ENCODE data around the gene IL20RB. TPM values are rescaled to one million over a fixed set of nuclear protein-coding genes. Genes with fewer than 3 reads are reported as not detected.

IL20RB gene
- total RNA-seq (2014; rRNA removed; shearing (Covaris generic)): 0.25 and 3.3 TPM in 2 replicates

GRCh38 chr3:136957751-136958288 is at the start of gene IL20RB:
TSS of gene IL20RB (plus strand) at chr3:136957983. CDS start at chr3:136958114, 131 bp downstream.
- in situ Hi-C loops (cut with HindIII; ENCODE audit: low sequenced_read_pairs): no loop called here

GRCh38 chr3:136908297-136908696 is 49.5 kb upstream of the IL20RB start:
- no peak for DNase-seq (ENCODE audit: low spot score)
- in situ Hi-C loops (cut with HindIII; ENCODE audit: low sequenced_read_pairs): no loop called here

More at GRCh38 chr3:136957751-136958288, at the start of gene IL20RB:
- DNase-seq (ENCODE audit: low spot score): no peak

- in situ Hi-C loops (cut with HindIII; ENCODE audit: low sequenced_read_pairs): no loop called here
- no peak for DNase-seq (ENCODE audit: low spot score)
Measured at GRCh38 chr3:136909187-136909586, 48.6 kb upstream of the IL20RB start.

- in situ Hi-C loops (cut with HindIII; ENCODE audit: low sequenced_read_pairs): no loop called here
- no peak for DNase-seq (ENCODE audit: low spot score)
Measured at GRCh38 chr3:136910697-136911096, 47.1 kb upstream of the IL20RB start.

GRCh38 chr3:136913168-136913567 is 44.6 kb upstream of the IL20RB start:
- in situ Hi-C loops (cut with HindIII; ENCODE audit: low sequenced_read_pairs): no loop called here
- no peak for DNase-seq (ENCODE audit: low spot score)

GRCh38 chr3:136914739-136915138 is 43.0 kb upstream of the IL20RB start:
- in situ Hi-C loops (cut with HindIII; ENCODE audit: low sequenced_read_pairs): no loop called here

GRCh38 chr3:136916223-136916622 is 41.6 kb upstream of the IL20RB start:
- no peak for DNase-seq (ENCODE audit: low spot score)
- in situ Hi-C loops (cut with HindIII; ENCODE audit: low sequenced_read_pairs): no loop called here

More at GRCh38 chr3:136914739-136915138, 43.0 kb upstream of the IL20RB start:
- DNase-seq (ENCODE audit: low spot score): no peak

- DNase-seq (ENCODE audit: low spot score): no peak
- in situ Hi-C loops (cut with HindIII; ENCODE audit: low sequenced_read_pairs): no loop called here
Measured at GRCh38 chr3:136919799-136920580, 37.8 kb upstream of the IL20RB start.

GRCh38 chr3:136920904-136921611 is 36.7 kb upstream of the IL20RB start:
- DNase-seq (ENCODE audit: low spot score): no peak
- in situ Hi-C loops (cut with HindIII; ENCODE audit: low sequenced_read_pairs): no loop called here

GRCh38 chr3:136925425-136926190 is 32.2 kb upstream of the IL20RB start:
- DNase-seq (ENCODE audit: low spot score): no peak
- in situ Hi-C loops (cut with HindIII; ENCODE audit: low sequenced_read_pairs): no loop called here

- in situ Hi-C loops (cut with HindIII; ENCODE audit: low sequenced_read_pairs): no loop called here
Measured at GRCh38 chr3:136928240-136928639, 29.5 kb upstream of the IL20RB start.

GRCh38 chr3:136929977-136930670 is 27.7 kb upstream of the IL20RB start:
- no peak for DNase-seq (ENCODE audit: low spot score)
- in situ Hi-C loops (cut with HindIII; ENCODE audit: low sequenced_read_pairs): no loop called here

More at GRCh38 chr3:136928240-136928639, 29.5 kb upstream of the IL20RB start:
- DNase-seq (ENCODE audit: low spot score): no peak

- in situ Hi-C loops (cut with HindIII; ENCODE audit: low sequenced_read_pairs): no loop called here
- DNase-seq (ENCODE audit: low spot score): no peak
Measured at GRCh38 chr3:136931606-136932005, 26.2 kb upstream of the IL20RB start.

- in situ Hi-C loops (cut with HindIII; ENCODE audit: low sequenced_read_pairs): no loop called here
- DNase-seq (ENCODE audit: low spot score): no peak
Measured at GRCh38 chr3:136932523-136932922, 25.3 kb upstream of the IL20RB start.

- in situ Hi-C loops (cut with HindIII; ENCODE audit: low sequenced_read_pairs): no loop called here
- DNase-seq (ENCODE audit: low spot score): no peak
Measured at GRCh38 chr3:136932978-136933772, 24.6 kb upstream of the IL20RB start.

- no peak for DNase-seq (ENCODE audit: low spot score)
- in situ Hi-C loops (cut with HindIII; ENCODE audit: low sequenced_read_pairs): no loop called here
Measured at GRCh38 chr3:136937175-136937574, 20.6 kb upstream of the IL20RB start.

- DNase-seq (ENCODE audit: low spot score): no peak
- in situ Hi-C loops (cut with HindIII; ENCODE audit: low sequenced_read_pairs): no loop called here
Measured at GRCh38 chr3:136937851-136938250, 19.9 kb upstream of the IL20RB start.

- no peak for DNase-seq (ENCODE audit: low spot score)
- in situ Hi-C loops (cut with HindIII; ENCODE audit: low sequenced_read_pairs): no loop called here
Measured at GRCh38 chr3:136938334-136938733, 19.4 kb upstream of the IL20RB start.

All from G401 (cell line).